Effector memory CD4-positive, alpha-beta T cell (primary cell): ENCODE results near the gene PRSS57.
"Not testable (repeated sequence)": the region's sequence is repeated elsewhere in the genome, so short reads cannot be mapped to it uniquely, and the experiment has no call there.

Experiments
- DNase-seq, 3 donors: peaks; one replicate each; pipeline ENCODE4 v3.0.0-alpha.2; 2020
- H3K27ac ChIP-seq: 2 replicates; pipeline ENCODE4 v1.7.0; 2013; ENCODE audit warnings: mild to moderate bottlenecking, low read length, moderate library complexity; ENCODE audit not compliant: insufficient read depth, poor library complexity, severe bottlenecking
- H3K27me3 ChIP-seq: replicated peaks from 2 replicates; pipeline ENCODE4 v1.7.0; 2013; ENCODE audit warnings: mild to moderate bottlenecking, low read length; ENCODE audit not compliant: insufficient read depth, control insufficient read depth, poor library complexity, severe bottlenecking
- H3K36me3 ChIP-seq: 2 replicates; pipeline ENCODE4 v1.7.0; 2013; ENCODE audit warnings: mild to moderate bottlenecking, low read length, moderate library complexity; ENCODE audit not compliant: control insufficient read depth, insufficient read depth
- H3K4me1 ChIP-seq: 2 replicates; pipeline ENCODE4 v1.7.0; 2013; ENCODE audit warnings: low read length, mild to moderate bottlenecking; ENCODE audit not compliant: control insufficient read depth, insufficient read depth, poor library complexity, severe bottlenecking
- H3K4me3 ChIP-seq: 2 replicates; pipeline ENCODE4 v1.7.0; 2013; ENCODE audit warnings: low read length, low read depth, mild to moderate bottlenecking; ENCODE audit not compliant: insufficient read depth, poor library complexity, severe bottlenecking
- H3K9me3 ChIP-seq: 2 replicates; pipeline ENCODE4 v1.7.0; 2013; ENCODE audit warnings: mild to moderate bottlenecking, low read length, moderate library complexity; ENCODE audit not compliant: control insufficient read depth
- total RNA-seq, 3 donors: gene quantifications; one replicate each; lab custom pipeline; 2026; lab: John Stamatoyannopoulos, UW

Gene PRSS57
- total RNA-seq = 0 to 0.39 (median 0) reads per million in 3 donors

DNA sequence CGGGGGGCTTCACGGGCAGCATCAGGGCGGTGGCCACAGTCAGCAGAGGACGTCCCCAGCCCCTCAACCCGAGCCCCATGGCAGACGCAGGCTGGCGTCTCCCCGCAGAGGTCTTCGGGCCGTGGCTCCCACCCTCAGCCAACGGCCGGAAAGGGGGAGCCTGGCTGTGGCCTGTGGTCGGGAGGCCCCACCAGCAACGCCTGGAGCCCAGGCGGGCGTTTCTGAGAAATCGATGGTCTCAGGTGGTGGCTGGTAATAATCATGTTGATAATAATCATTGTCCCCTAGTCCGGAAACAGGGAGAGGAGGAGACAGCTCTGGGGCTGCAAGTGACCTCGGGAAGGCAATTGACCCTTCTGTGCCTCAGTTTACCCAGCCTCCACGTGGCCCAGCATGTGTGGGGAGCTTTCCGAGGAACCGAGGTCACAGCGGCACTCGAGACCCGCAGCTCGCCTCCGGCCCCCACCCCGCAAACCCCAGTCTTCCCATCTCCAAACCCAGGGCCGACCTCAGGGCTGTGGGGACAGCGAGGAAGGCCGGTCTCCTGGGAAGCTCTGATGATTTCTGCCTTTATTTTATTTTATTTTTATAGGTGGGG, at the start of gene PRSS57:
PRSS57 (minus strand) TSS at position 101 of the 598 bp plus-strand sequence; CDS start at position 79, 22 bp downstream.
- Histone ChIP-seq H3K36me3 (no peaks in the 10 kb centered on the region), H3K9me3 (no peaks in the 10 kb centered on the region), H3K4me3 (no peak within 1 kb of the TSS), H3K27me3 (peaks cover 7% of the 10 kb centered on the region), H3K4me1 (peaks cover 8% of the 10 kb centered on the region), H3K27ac (no peak within 1 kb of the TSS)
- DNase-seq = no peak

DNA sequence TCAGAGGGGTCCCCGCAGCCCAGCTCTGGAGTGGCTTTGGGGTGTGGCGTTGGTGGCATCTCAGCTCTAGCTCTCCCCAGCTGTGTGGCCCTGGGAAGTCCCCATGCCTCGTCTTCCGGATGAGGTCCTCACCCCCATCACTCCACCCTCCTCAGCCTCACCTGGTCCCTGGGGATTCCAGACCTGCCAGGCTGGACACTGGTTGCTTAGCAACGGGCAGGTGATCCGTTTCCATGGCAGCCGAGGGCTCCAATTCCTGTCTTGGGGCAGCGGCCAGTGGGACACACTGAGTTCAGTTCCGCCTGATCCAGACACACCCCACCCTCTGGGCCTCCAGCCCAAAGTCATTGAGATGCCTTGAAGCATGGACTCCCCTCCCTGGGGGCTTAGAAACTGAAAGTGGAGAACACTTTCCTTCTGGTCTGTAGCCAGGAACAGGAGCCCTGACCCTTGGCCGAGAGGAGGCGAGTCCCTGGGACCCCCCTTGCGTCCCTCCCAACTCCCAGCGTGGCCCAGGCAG, 48.0 kb upstream of the PRSS57 start:
- no peak for DNase-seq
- H3K4me3 ChIP-seq = no peak overlapping the region
- H3K27ac ChIP-seq = no peak overlapping the region
- H3K27me3 ChIP-seq = no peaks in the 10 kb centered on the region
- no peaks in the 10 kb centered on the region for H3K36me3 ChIP-seq
- no peaks in the 10 kb centered on the region for H3K9me3 ChIP-seq
- H3K4me1 ChIP-seq = no peaks in the 10 kb centered on the region

DNA sequence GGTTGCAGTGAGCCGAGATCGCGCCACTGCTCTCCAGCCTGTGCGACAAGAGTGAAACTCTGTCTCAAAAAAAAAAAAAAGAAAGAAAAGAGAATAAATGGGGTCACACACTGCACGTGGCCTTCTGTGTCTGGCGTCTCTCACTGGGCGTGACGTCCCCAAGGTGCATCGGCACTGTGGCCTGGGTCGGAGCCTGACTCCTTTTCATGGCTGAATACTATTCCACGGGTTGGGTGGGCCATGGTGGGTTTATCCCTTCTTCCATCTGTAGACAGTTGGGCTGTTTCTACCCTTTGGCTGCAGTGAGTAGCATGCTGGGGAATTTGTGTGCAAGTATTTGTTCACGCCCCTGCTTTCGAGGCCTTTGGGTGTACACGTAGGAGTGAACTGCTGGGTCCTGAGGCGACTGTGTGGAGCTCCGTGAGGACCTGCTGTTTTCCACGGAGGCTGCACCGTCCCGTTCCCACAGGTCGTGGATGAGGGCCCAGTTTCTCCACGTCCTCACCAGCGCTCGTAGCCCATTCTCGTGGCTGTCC, 47.4 kb upstream of the PRSS57 start:
- no peaks in the 10 kb centered on the region for H3K4me1 ChIP-seq
- no peaks in the 10 kb centered on the region for H3K27me3 ChIP-seq
- H3K4me3 ChIP-seq = no peak overlapping the region
- no peak for DNase-seq
- no peaks in the 10 kb centered on the region for H3K36me3 ChIP-seq
- no peak overlapping the region for H3K27ac ChIP-seq
- H3K9me3 ChIP-seq = no peaks in the 10 kb centered on the region

DNA sequence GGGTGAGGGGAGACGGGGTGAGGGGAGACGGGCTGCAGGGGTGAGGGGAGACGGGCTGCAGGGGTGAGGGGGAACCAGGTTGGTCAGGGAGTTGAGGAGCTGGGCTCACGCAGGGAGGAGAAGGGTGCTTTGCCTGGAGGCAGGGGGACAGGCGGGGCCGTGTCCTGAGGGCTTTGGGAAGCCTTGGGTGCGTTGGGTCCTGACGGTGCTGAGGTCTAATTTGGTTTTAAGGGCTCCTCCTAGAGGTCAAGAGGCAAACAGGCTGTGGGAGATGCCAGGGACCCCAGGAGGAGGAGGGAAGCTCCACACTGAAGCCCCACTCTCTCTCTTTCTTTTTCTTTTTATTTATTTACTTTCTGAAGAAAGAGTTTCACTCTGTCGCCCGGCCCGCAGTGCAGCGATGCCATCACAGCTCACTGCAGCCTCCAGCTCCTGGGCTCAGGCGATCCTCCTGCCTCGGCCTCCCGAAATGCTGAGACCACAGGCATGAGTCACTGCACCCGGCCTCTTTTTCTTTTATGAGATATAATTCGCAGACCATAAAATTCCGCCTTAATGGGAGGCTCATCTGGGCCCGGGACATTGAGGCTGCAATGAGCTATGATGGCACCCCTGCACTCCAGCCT, 46.4 kb upstream of the PRSS57 start:
- H3K9me3 ChIP-seq = no peaks in the 10 kb centered on the region
- no peaks in the 10 kb centered on the region for H3K36me3 ChIP-seq
- no peaks in the 10 kb centered on the region for H3K4me1 ChIP-seq
- no peak overlapping the region for H3K27ac ChIP-seq
- no peak overlapping the region for H3K4me3 ChIP-seq
- no peak for DNase-seq
- H3K27me3 ChIP-seq = no peaks in the 10 kb centered on the region

DNA sequence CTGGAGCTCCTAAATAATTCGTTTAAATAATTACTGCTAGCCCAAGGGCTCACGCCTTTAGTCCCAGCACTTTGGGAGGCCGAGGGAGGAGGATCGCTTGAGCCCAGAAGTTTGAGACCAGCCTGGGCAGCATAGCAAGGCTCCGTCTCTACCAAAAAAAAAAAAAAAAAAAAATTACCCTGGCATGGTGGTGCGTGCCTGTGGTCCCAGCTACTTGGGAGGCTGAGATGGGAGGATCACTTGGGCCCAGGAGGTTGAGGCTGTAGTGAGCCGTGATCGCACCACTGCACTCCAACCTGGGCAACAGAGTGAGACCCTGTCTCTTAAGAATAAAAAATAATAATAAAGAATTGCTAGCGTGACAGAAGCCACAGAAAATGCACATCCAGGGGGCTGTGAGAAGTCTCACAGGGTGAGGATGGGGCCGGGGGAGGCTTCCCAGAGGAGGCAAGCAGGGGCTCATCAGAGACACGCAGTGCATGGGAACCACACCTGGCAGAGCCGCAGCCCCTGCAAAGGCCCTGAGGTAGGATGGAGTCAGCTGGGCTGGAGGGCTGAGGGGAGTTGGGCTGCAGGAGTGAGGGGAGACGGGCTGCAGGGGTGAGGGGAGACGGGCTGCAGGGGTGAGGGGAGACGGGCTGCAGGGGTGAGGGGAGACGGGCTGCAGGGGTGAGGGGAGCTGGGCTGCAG, 45.7 kb upstream of the PRSS57 start:
- not testable (repeated sequence) for H3K4me1 ChIP-seq, H3K4me3 ChIP-seq, H3K36me3 ChIP-seq, H3K9me3 ChIP-seq, DNase-seq, H3K27me3 ChIP-seq, H3K27ac ChIP-seq

DNA sequence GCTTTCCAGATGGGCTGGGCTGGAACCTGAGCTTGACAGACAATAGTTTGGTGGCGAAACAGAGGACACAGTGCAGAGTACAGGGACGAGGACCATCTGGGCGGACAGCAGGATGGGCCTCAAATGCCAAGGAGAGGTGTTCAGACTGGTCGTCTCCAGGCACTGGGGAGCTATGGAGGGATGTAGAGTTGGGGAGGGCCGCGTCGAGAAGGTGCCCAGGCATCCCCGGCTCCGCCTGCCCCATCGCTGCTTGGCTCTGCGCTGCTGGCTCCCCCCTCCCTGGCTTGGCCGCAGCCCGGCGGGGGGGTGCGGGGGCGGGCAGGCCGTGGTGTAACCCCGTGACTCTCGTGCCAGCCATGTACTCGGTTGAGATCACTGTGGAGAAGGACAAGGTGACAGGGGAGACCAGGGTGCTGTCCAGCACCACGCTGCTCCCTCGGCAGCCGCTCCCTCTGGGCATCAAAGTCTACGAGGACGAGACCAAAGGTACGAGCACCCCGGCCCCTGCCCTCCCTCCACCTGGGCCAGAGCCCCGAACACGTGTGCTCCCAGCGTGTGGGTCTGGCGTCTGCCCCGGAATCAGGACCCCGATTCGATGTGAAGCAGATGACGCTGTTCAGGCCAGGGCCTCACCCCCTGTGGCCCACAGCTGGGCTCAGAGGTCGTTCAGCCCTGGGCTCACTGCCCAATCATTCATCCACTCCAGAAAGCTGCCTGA, 44.9 kb upstream of the PRSS57 start:
- Histone ChIP-seq H3K9me3 (no peaks in the 10 kb centered on the region), H3K4me1 (no peaks in the 10 kb centered on the region), H3K27me3 (no peaks in the 10 kb centered on the region), H3K27ac (no peak overlapping the region), H3K4me3 (no peak overlapping the region), H3K36me3 (no peaks in the 10 kb centered on the region)
- no peak for DNase-seq

DNA sequence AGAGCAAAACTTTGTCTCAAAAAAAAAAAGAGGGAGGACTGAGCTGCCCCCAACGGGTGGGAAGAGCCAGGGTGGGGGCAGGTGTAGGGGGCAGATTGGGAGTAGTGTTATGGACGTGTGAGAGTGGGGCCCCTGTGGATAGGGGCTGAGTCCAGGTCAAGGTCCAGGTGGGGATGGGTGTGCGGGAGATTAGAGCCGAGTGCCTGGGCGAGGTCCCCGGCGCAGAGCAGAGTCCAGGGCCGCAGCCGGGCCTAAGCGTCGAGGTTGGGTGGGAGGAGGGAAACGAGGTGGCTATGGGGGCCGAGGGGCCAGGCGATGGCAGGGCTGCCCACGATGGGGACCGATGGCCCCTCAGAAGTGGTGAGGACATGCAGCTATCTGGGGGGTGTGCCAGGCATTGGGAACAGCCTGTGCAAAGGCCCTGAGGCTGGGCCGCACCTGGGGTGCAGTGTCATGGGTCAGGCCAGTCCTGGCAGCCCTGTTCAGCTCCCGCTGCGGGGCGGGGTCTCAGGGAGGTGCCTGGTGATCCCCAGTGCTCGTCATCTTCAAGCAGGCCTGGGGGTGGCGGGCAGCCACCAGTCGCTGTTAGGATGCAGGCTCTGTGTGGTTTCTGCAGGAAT, 43.4 kb upstream of the PRSS57 start:
- Histone ChIP-seq H3K4me1 (no peaks in the 10 kb centered on the region), H3K27me3 (no peaks in the 10 kb centered on the region)
- DNase-seq = no peak

DNA sequence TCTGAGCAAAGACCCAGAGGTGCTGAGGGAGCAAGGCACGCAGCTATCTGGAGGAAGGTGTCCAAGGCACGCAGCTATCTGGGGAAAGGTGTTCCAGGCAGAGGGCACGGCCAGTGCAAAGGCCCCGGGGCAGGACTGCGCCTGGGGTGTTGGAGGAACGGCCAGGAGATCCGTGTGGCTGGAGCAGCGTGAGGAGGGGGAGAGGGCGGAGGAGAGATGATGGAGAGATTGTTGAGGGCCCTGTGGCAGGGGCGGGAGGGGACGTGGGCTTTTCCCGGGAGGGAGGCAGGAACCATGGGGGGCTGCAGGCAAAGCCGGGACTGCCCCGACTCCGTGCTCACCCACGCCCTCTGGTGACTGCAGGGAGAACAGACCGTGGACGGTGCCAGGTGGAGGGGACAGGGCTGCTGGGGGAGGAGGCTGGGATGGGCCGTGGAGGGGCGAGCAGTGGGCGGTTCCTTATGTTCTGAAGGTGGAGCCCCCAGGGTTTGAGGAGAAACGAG, 42.4 kb upstream of the PRSS57 start:
- DNase-seq = peak; percentile 24 to 34 (median 30)
- H3K27ac ChIP-seq = no peak overlapping the region
- H3K9me3 ChIP-seq = no peaks in the 10 kb centered on the region
- no peaks in the 10 kb centered on the region for H3K36me3 ChIP-seq
- H3K4me1 ChIP-seq = no peaks in the 10 kb centered on the region
- no peak overlapping the region for H3K4me3 ChIP-seq
- no peaks in the 10 kb centered on the region for H3K27me3 ChIP-seq

More for the DNA sequence above, 43.4 kb upstream of the PRSS57 start:
- no peaks in the 10 kb centered on the region for H3K36me3 ChIP-seq
- no peak overlapping the region for H3K4me3 ChIP-seq
- H3K27ac ChIP-seq = no peak overlapping the region
- no peaks in the 10 kb centered on the region for H3K9me3 ChIP-seq

DNA sequence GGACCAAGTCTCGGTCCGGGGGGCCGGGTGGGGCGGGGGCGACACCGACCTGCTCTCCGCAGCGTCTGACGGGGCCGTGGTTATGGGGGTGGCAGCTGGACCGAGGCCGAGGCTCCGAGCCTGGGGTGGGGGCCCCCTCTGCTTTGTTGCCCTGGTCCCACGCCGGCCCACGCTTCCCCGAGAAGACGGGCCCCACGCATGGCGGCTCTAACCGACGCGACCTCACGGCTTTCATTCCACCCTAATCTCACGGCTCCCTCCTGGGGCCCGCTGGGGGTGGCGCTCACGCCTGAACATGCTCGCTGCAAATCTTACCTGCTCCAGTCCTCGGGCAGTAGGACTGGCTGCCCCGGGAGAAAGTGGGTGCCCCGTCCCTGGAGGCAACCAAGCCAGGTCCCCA, 40.9 kb upstream of the PRSS57 start:
- no peaks in the 10 kb centered on the region for H3K9me3 ChIP-seq
- no peak overlapping the region for H3K27ac ChIP-seq
- no peak for DNase-seq
- no peaks in the 10 kb centered on the region for H3K36me3 ChIP-seq
- H3K4me1 ChIP-seq = no peaks in the 10 kb centered on the region
- H3K27me3 ChIP-seq = no peaks in the 10 kb centered on the region
- H3K4me3 ChIP-seq = no peak overlapping the region
